SK-N-SH (cell line): Measurements from ENCODE around the gene MRPS30. TPM values are rescaled to one million over a fixed set of nuclear protein-coding genes. Genes with fewer than 3 reads are reported as not detected.

ENCODE experiments used
- CTCF ChIA-PET: fragments of 300-600, 350-600 bp; formaldehyde crosslinking; extraction: SDS; loops from one replicate; lab custom pipeline; 2021; lab: Yijun Ruan, JAX
- POLR2A ChIA-PET: fragments of 350-600 bp; sonication (Branson Sonifier 250); formaldehyde crosslinking; extraction: SDS; loops from one replicate; lab custom pipeline; 2020; ENCODE audit warnings: antibody characterized with exemption, inconsistent platforms; lab: Yijun Ruan, JAX
- DNase-seq: peaks from one replicate; pipeline ENCODE4 v3.0.0; 2012
- H2AFZ ChIP-seq: fragments of 200-600 bp; sonication (generic); 2 replicates; pipeline ENCODE4 v1.8.1; 2016; ENCODE audit warnings: antibody characterized with exemption, mild to moderate bottlenecking, low read depth
- H3F3A ChIP-seq: fragments of 200-600 bp; sonication (generic); replicated peaks from 2 replicates; pipeline ENCODE3; 2016; ENCODE audit warnings: antibody characterized with exemption, mild to moderate bottlenecking; ENCODE audit not compliant: insufficient read depth
- H3K27ac ChIP-seq, 2 experiments: fragments of 200-500 bp in 1 of 2; fragments of 200-600 bp in 1 of 2; sonication (Bioruptor generic) in 1 of 2; sonication (generic), shearing (Covaris generic) in 1 of 2; 2 replicates each; pipeline versions ENCODE4 v1.5.1 to v1.6.1; 2014 to 2016; ENCODE audit warnings: low read depth in 2 of 2, inconsistent platforms in 1 of 2, low read length in 1 of 2, mild to moderate bottlenecking in 1 of 2, mixed read lengths in 1 of 2
- H3K27me3 ChIP-seq: fragments of 200-600 bp; sonication (generic), shearing (Covaris generic); 2 replicates; pipeline ENCODE4 v1.6.1; 2016; ENCODE audit warnings: mixed run types; ENCODE audit not compliant: insufficient read depth
- H3K36me3 ChIP-seq, 2 experiments: fragments of 200-500 bp in 1 of 2; fragments of 200-600 bp in 1 of 2; sonication (Bioruptor generic) in 1 of 2; sonication (generic) in 1 of 2; replicated peaks in 1 of 2; 2 replicates each; pipeline versions ENCODE3 to v1.5.1; 2014 to 2016; ENCODE audit warnings: low read length in 1 of 2, mild to moderate bottlenecking in 1 of 2; ENCODE audit not compliant: insufficient read depth in 2 of 2, control insufficient read depth in 1 of 2
- H3K4me1 ChIP-seq, 2 experiments: fragments of 200-500 bp in 1 of 2; fragments of 200-600 bp in 1 of 2; sonication (Bioruptor generic) in 1 of 2; sonication (generic), shearing (Covaris generic) in 1 of 2; 2 replicates each; pipeline versions ENCODE4 v1.5.1 to v1.6.1; 2014 to 2016; ENCODE audit warnings: low read depth in 1 of 2, low read length in 1 of 2, mixed run types in 1 of 2; ENCODE audit not compliant: insufficient read depth in 2 of 2, control insufficient read depth in 1 of 2
- H3K4me2 ChIP-seq: fragments of 200-600 bp; sonication (generic), shearing (Covaris generic); 2 replicates; pipeline ENCODE4 v1.6.1; 2017; ENCODE audit warnings: mixed run types
- H3K4me3 ChIP-seq, 2 experiments: fragments of 200-500 bp in 1 of 2; fragments of 200-600 bp in 1 of 2; sonication (Bioruptor generic) in 1 of 2; sonication (generic), shearing (Covaris generic) in 1 of 2; 2 replicates each; pipeline versions ENCODE4 v1.5.1 to v1.8.1; 2014 to 2016; ENCODE audit warnings: low read depth in 2 of 2, inconsistent platforms in 1 of 2, low read length in 1 of 2, mild to moderate bottlenecking in 1 of 2, mixed read lengths in 1 of 2, moderate library complexity in 1 of 2
- H3K79me2 ChIP-seq: fragments of 200-600 bp; sonication (generic); 2 replicates; pipeline ENCODE4 v1.8.1; 2017; ENCODE audit warnings: mild to moderate bottlenecking; ENCODE audit not compliant: insufficient read depth
- H3K9ac ChIP-seq: fragments of 200-600 bp; sonication (generic); 2 replicates; pipeline ENCODE4 v1.6.1; 2017; ENCODE audit warnings: mixed run types
- H3K9me2 ChIP-seq: fragments of 200-600 bp; sonication (generic); 2 replicates; pipeline ENCODE4 v1.6.1; 2017; ENCODE audit warnings: mixed run types
- H3K9me3 ChIP-seq: fragments of 200-600 bp; sonication (generic); 2 replicates; pipeline ENCODE4 v1.6.1; 2017; ENCODE audit warnings: mixed run types, mild to moderate bottlenecking, moderate library complexity
- H4K20me1 ChIP-seq: fragments of 200-600 bp; sonication (generic); 2 replicates; pipeline ENCODE4 v1.6.1; 2017; ENCODE audit warnings: mild to moderate bottlenecking, mixed run types; ENCODE audit not compliant: insufficient read depth
- CHD2 ChIP-seq: fragments of 150-350 bp; IDR thresholded peaks from 2 replicates; pipeline ENCODE4 v1.6.1; 2018; ENCODE audit warnings: low read length; ENCODE audit not compliant: partially characterized antibody
- CTCF ChIP-seq: fragments of 200-600 bp; sonication (generic); IDR thresholded peaks from 2 replicates; pipeline ENCODE4 v1.6.1; 2017; ENCODE audit warnings: antibody characterized with exemption, mild to moderate bottlenecking, moderate library complexity
- FOXJ3 ChIP-seq: sonication (generic); formaldehyde crosslinking; IDR thresholded peaks from 2 replicates; pipeline ENCODE4 v1.5.1; 2020; ENCODE audit warnings: mild to moderate bottlenecking, missing genetic modification reagents
- FOXM1 ChIP-seq: IDR thresholded peaks from 2 replicates; pipeline ENCODE4 v1.4.0; 2012; ENCODE audit warnings: low read depth, mild to moderate bottlenecking
- MEF2A ChIP-seq: IDR thresholded peaks from 2 replicates; pipeline ENCODE4 v1.4.0; 2012; ENCODE audit warnings: low read depth, borderline replicate concordance
- NFIC ChIP-seq: IDR thresholded peaks from 2 replicates; pipeline ENCODE4 v1.4.0; 2012; ENCODE audit warnings: borderline replicate concordance
- POLR2AphosphoS5 ChIP-seq: IDR thresholded peaks from 2 replicates; pipeline ENCODE4 v1.6.1; 2012; ENCODE audit warnings: low read depth, low read length
- RFX5 ChIP-seq: IDR thresholded peaks from 2 replicates; pipeline ENCODE4 v1.6.1; 2012; ENCODE audit warnings: mild to moderate bottlenecking, improper control_type of control experiment, low read length
- RXRA ChIP-seq: IDR thresholded peaks from 2 replicates; pipeline ENCODE4 v1.4.0; 2012; ENCODE audit warnings: low read depth, mild to moderate bottlenecking, borderline replicate concordance
- SIN3A ChIP-seq: IDR thresholded peaks from 2 replicates; pipeline ENCODE4 v1.6.1; 2012; ENCODE audit warnings: low read depth, mild to moderate bottlenecking, low read length, moderate library complexity, borderline replicate concordance
- TAF1 ChIP-seq: IDR thresholded peaks from 2 replicates; pipeline ENCODE4 v1.6.1; 2012; ENCODE audit warnings: low read depth, mild to moderate bottlenecking, low read length, moderate library complexity, borderline replicate concordance
- TCF12 ChIP-seq: IDR thresholded peaks from 2 replicates; pipeline ENCODE4 v1.4.0; 2012
- USF1 ChIP-seq: IDR thresholded peaks from 2 replicates; pipeline ENCODE4 v1.4.0; 2012; ENCODE audit warnings: low read depth, borderline replicate concordance
- USF2 ChIP-seq: fragments of 150-350 bp; IDR thresholded peaks from 2 replicates; pipeline ENCODE4 v1.6.1; 2017; ENCODE audit warnings: antibody characterized with exemption, low read length, low read depth, borderline replicate concordance
- YY1 ChIP-seq: IDR thresholded peaks from 2 replicates; pipeline ENCODE4 v1.4.0; 2012; ENCODE audit warnings: low read depth, mild to moderate bottlenecking
- WGBS: methylation state at CpG from one replicate; pipeline ENCODE4 v1.1.6; 2017; ENCODE audit warnings: low lambda C conversion rate; 5-methylcytosine and 5-hydroxymethylcytosine counted together
- polyA plus RNA-seq, 3 experiments: library from polyadenylated mRNA; depleted of rRNA; stranded (reverse); fragments of >200 nt; gene quantifications; 2 replicates each; pipeline ENCODE4 v1.2.3, GENCODE V29; 2012

MRPS30 gene
- polyA plus RNA-seq, 1 of the 3 experiments (the other 2 are of a cell fraction), result 18.3 TPM

GRCh38 chr5:44794371-44794770 lies 14.4 kb upstream of the MRPS30 start:
- H3K9me3 ChIP-seq, result no peaks in the 10 kb centered on the region
- no peak overlapping the region for H2AFZ ChIP-seq
- H3K4me2 ChIP-seq, result no peak overlapping the region
- peaks cover 0 to 2% of the 10 kb centered on the region in 2 experiments; a peak in 1 of 4 replicates for H3K4me1 ChIP-seq
- no peaks in the 10 kb centered on the region for H3K27me3 ChIP-seq
- no peak overlapping the region for H3K27ac ChIP-seq
- 83% methylated on average over 1 of the region's 1 CpG for WGBS
- no peak overlapping the region for H3K4me3 ChIP-seq
- no peak for TF ChIP-seq MEF2A
- no peak for TF ChIP-seq USF2
- TF ChIP-seq RXRA, result no peak
- TF ChIP-seq TAF1, result no peak
- no peak for TF ChIP-seq POLR2AphosphoS5
- no peak for TF ChIP-seq USF1
- TF ChIP-seq SIN3A, result no peak
- TF ChIP-seq CTCF, result no peak
- H3F3A ChIP-seq, result no peaks in the 10 kb centered on the region
- no peak overlapping the region for H3K9ac ChIP-seq
- ChIA-PET POLR2A (no interaction called here), CTCF (interaction anchor here (1.2 kb wide), 1 partner anchor 11 kb away, joined by 4 read pairs; no protein-coding TSS in a partner anchor)
- H3K9me2 ChIP-seq, result no peaks in the 10 kb centered on the region
- no peaks in the 10 kb centered on the region for H4K20me1 ChIP-seq
- DNase-seq, result no peak
- no peaks in the 10 kb centered on the region for H3K79me2 ChIP-seq
- no peaks in the 10 kb centered on the region for H3K36me3 ChIP-seq

GRCh38 chr5:44795496-44795895 lies 13.3 kb upstream of the MRPS30 start:
- Histone ChIP-seq H3F3A (no peaks in the 10 kb centered on the region), H3K79me2 (no peaks in the 10 kb centered on the region), H3K9me2 (no peaks in the 10 kb centered on the region), H3K27me3 (no peaks in the 10 kb centered on the region), H4K20me1 (no peaks in the 10 kb centered on the region), H3K9me3 (no peaks in the 10 kb centered on the region), H3K4me3 (no peak overlapping the region), H3K27ac (no peak overlapping the region), H3K4me2 (no peak overlapping the region), H3K4me1 (peaks cover 0 to 2% of the 10 kb centered on the region in 2 experiments; a peak in 1 of 4 replicates), H2AFZ (no peak overlapping the region), H3K36me3 (no peaks in the 10 kb centered on the region), H3K9ac (no peak overlapping the region)
- TF ChIP-seq TCF12, result no peak
- no peak for TF ChIP-seq FOXM1
- no peak for TF ChIP-seq YY1
- no peak for TF ChIP-seq TAF1
- TF ChIP-seq RFX5, result no peak
- no peak for TF ChIP-seq CHD2
- no peak for TF ChIP-seq FOXJ3 (CRISPR knock-in tag)
- TF ChIP-seq POLR2AphosphoS5, result no peak
- TF ChIP-seq NFIC, result no peak
- no peak for TF ChIP-seq RXRA
- TF ChIP-seq USF2, result no peak
- DNase-seq, result no peak
- POLR2A ChIA-PET, result interaction anchor here (1.4 kb wide), 1 partner anchor 14 kb away, joined by 4 read pairs; the partner anchor contains the start of gene MRPS30
- CTCF ChIA-PET, result interaction anchor here (1.2 kb wide), 1 partner anchor 10 kb away, joined by 4 read pairs; no protein-coding TSS in a partner anchor
- WGBS, result 57% methylated on average over 4 of the region's 4 CpGs
